Astrocyte of the spinal cord (primary cell): ENCODE data around the gene EXD3.
A peak's percentile ranks its signal among the peaks of the same experiment; 100 is the strongest.
"Not testable (repeated sequence)": the region's sequence is repeated elsewhere in the genome, so short reads cannot be mapped to it uniquely, and the experiment has no call there.

Source experiments
- DNase-seq: peaks from one replicate; pipeline ENCODE4 v3.0.0; 2011; ENCODE audit warnings: low read depth, low spot score
- H3K4me3 ChIP-seq: 2 replicates; pipeline ENCODE4 v1.5.1; 2011; ENCODE audit warnings: low read depth, mild to moderate bottlenecking, low read length, moderate library complexity
- CTCF ChIP-seq: IDR thresholded peaks from 2 replicates; pipeline ENCODE4 v1.5.1; 2012; ENCODE audit warnings: low read depth, mild to moderate bottlenecking, low read length, inconsistent platforms
- in situ Hi-C: cut with HindIII; loops from 2 replicates; pipeline ENCODE4 v1.10.0; 2017; ENCODE audit warnings: low sequenced_read_pairs

EXD3 gene

GRCh38 chr9:137262909-137263285, 160.1 kb downstream of the EXD3 start:
- no peak for DNase-seq
- H3K4me3 ChIP-seq: no peak overlapping the region
- no peak for TF ChIP-seq CTCF
- in situ Hi-C loops: no loop called here

GRCh38 chr9:137262173-137262908, 160.6 kb downstream of the EXD3 start:
- DNase-seq: peak; percentile 43
- TF ChIP-seq CTCF: peak; percentile 40
- in situ Hi-C loops: not testable (repeated sequence)

More at GRCh38 chr9:137262173-137262908, 160.6 kb downstream of the EXD3 start:
- H3K4me3 ChIP-seq: not testable (repeated sequence)
